CD14-positive monocyte (primary cell): ENCODE results near the gene CARD6. TPM values are rescaled to one million over a fixed set of nuclear protein-coding genes. Genes with fewer than 3 reads are reported as not detected.

Source experiments
- DNase-seq, 3 donors: peaks; one replicate each; pipeline ENCODE4 v3.0.0-alpha.2; 2011 to 2022
- H2AFZ ChIP-seq: 2 replicates; pipeline ENCODE4 v1.6.0; 2012; ENCODE audit warnings: mild to moderate bottlenecking, low read depth, low read length, inconsistent platforms; ENCODE audit not compliant: insufficient read depth, poor library complexity, severe bottlenecking
- H3K27ac ChIP-seq, 2 donors: 1 replicate in 1 of 2; 2 replicates in 1 of 2; pipeline ENCODE4 v1.5.1; 2012 to 2013; ENCODE audit warnings: low read length in 2 of 2, control low read depth in 1 of 2, inconsistent platforms in 1 of 2, low read depth in 1 of 2, mild to moderate bottlenecking in 1 of 2
- H3K27me3 ChIP-seq, 2 donors: one replicate each; pipeline versions ENCODE4 v1.6.0 to v1.6.1; 2011 to 2013; ENCODE audit warnings: low read length in 2 of 2; ENCODE audit not compliant: control insufficient read depth in 2 of 2, insufficient read depth in 2 of 2
- H3K36me3 ChIP-seq, 2 donors: replicated peaks in 1 of 2; 1 replicate in 1 of 2; 2 replicates in 1 of 2; pipeline versions ENCODE4 v1.5.1 to v1.6.1; 2012 to 2013; ENCODE audit warnings: low read length in 2 of 2, control low read depth in 1 of 2, inconsistent platforms in 1 of 2, mild to moderate bottlenecking in 1 of 2; ENCODE audit not compliant: insufficient read depth in 2 of 2, control insufficient read depth in 1 of 2
- H3K4me1 ChIP-seq, 2 donors: 1 replicate in 1 of 2; 2 replicates in 1 of 2; pipeline versions ENCODE4 v1.5.1 to v1.6.1; 2012 to 2013; ENCODE audit warnings: low read length in 2 of 2, control low read depth in 1 of 2, inconsistent platforms in 1 of 2, mild to moderate bottlenecking in 1 of 2, moderate library complexity in 1 of 2; ENCODE audit not compliant: insufficient read depth in 2 of 2, control insufficient read depth in 1 of 2
- H3K4me2 ChIP-seq: replicated peaks from 2 replicates; pipeline ENCODE3; 2012; ENCODE audit warnings: low read length, moderate library complexity, mild to moderate bottlenecking; ENCODE audit not compliant: poor library complexity, severe bottlenecking; ENCODE audit errors: extremely low read depth
- H3K4me3 ChIP-seq, 3 experiments: fragments of 200-600 bp in 1 of 3; sonication (generic) in 1 of 3; replicated peaks in 1 of 3; 1 replicate in 2 of 3; 2 replicates in 1 of 3; pipeline ENCODE4 v1.5.1; 2011 to 2013; ENCODE audit warnings: low read length in 3 of 3, mild to moderate bottlenecking in 3 of 3, control low read depth in 2 of 3, low read depth in 2 of 3, inconsistent platforms in 1 of 3, moderate library complexity in 1 of 3
- H3K79me2 ChIP-seq: 2 replicates; pipeline ENCODE4 v1.6.0; 2012; ENCODE audit warnings: mild to moderate bottlenecking, control low read depth, inconsistent platforms, low read length, moderate library complexity; ENCODE audit not compliant: insufficient read depth
- H3K9ac ChIP-seq: 2 replicates; pipeline ENCODE4 v1.6.0; 2017; ENCODE audit warnings: low read length, mild to moderate bottlenecking; ENCODE audit not compliant: insufficient read depth, poor library complexity, severe bottlenecking
- H3K9me3 ChIP-seq, 2 donors: replicated peaks in 1 of 2; 1 replicate in 1 of 2; 2 replicates in 1 of 2; pipeline versions ENCODE4 v1.5.1 to v1.6.1; 2012 to 2013; ENCODE audit warnings: low read length in 2 of 2, control low read depth in 1 of 2; ENCODE audit not compliant: control insufficient read depth in 1 of 2, insufficient read depth in 1 of 2
- H4K20me1 ChIP-seq: 2 replicates; pipeline ENCODE4 v1.6.0; 2012; ENCODE audit warnings: mild to moderate bottlenecking, low read length, control low read depth, moderate library complexity; ENCODE audit not compliant: insufficient read depth
- H3K27ac Mint-ChIP-seq, 7 donors: one replicate each; pipeline ENCODE4 v1.8.0; 2020; ENCODE audit warnings: mild to moderate bottlenecking in 7 of 7, mixed read lengths in 7 of 7, moderate library complexity in 6 of 7, inconsistent platforms in 2 of 7
- H3K27me3 Mint-ChIP-seq, 3 donors: one replicate each; pipeline ENCODE4 v1.8.0; 2021 to 2022; ENCODE audit warnings: low read depth in 3 of 3, mild to moderate bottlenecking in 3 of 3, mixed read lengths in 3 of 3, moderate library complexity in 3 of 3, inconsistent platforms in 1 of 3
- H3K36me3 Mint-ChIP-seq, 2 donors: one replicate each; pipeline ENCODE4 v1.8.0; 2020; ENCODE audit warnings: mixed read lengths in 2 of 2, inconsistent platforms in 1 of 2, mild to moderate bottlenecking in 1 of 2
- H3K4me1 Mint-ChIP-seq: one replicate; pipeline ENCODE4 v1.8.0; 2020; ENCODE audit warnings: mild to moderate bottlenecking, mixed read lengths
- H3K4me3 Mint-ChIP-seq, 2 donors: one replicate each; pipeline ENCODE4 v1.8.0; 2020; ENCODE audit warnings: mild to moderate bottlenecking in 2 of 2, mixed read lengths in 2 of 2, moderate library complexity in 1 of 2
- H3K9me3 Mint-ChIP-seq, 7 donors: one replicate each; pipeline ENCODE4 v1.8.0; 2020 to 2022; ENCODE audit warnings: mixed read lengths in 7 of 7, mild to moderate bottlenecking in 6 of 7, moderate library complexity in 6 of 7, inconsistent platforms in 2 of 7
- CTCF ChIP-seq: fragments of 200-600 bp; IDR thresholded peaks from one replicate; pipeline ENCODE4 v1.8.0; 2022; ENCODE audit warnings: antibody characterized with exemption, mild to moderate bottlenecking
- WGBS: methylation state at CpG from one replicate; pipeline ENCODE4 v1.1.5; 2013; ENCODE audit warnings: missing lambda C conversion rate; ENCODE audit not compliant: insufficient coverage; 5-methylcytosine and 5-hydroxymethylcytosine counted together
- intact Hi-C, 2 donors: fragments of 100-400 bp; cut with micrococcal nuclease; formaldehyde crosslinking; loops; one replicate each; pipeline versions ENCODE4 v1.15.0 to v1.15.1; 2023
- polyA plus RNA-seq, 3 donors: library from polyadenylated mRNA; depleted of rRNA in 1 of 3; unstranded in 2 of 3; stranded (reverse) in 1 of 3; fragments of 300-500 nt in 2 of 3; fragments of >200 nt in 1 of 3; fragmentation: Illumina TruSeq in 2 of 3; gene quantifications; 1 replicate in 2 of 3; 2 replicates in 1 of 3; pipeline ENCODE4 v1.2.3, GENCODE V29; 2012 to 2021

The CARD6 gene
- polyA plus RNA-seq, 3 donors, result 5.8 to 15.6 (median 10.6) TPM

DNA sequence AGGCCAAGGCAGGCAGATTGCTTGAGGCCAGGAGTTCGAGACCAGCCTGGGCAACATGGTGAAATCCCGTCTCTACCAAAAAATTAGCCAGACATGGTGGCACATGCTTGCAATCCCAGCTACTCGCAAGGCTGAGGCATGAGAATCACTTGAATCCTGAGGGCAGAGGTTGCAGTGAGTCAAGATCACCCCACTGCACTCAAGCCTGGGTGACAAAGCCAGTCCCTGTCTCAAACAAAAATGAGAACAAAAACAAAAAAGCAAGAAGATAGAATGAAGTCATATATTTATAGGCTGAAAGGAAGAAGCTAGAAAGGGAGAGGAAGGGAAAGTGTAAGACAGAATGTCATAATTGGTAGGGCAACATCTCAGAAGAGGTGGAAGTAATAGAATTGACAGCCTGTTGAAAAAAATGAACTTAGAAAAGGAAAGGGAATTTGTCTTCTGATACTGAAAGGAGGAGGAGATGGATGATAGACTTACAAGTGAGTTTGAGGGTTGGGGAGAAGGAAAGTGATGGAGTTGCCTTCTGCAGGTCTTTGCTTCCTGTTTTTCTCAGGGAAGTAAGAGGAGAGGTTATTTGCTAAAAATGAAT is 32.2 kb downstream of the CARD6 start:
- intact Hi-C loops, result loop anchor here in 1 of 2 donors (10.0 kb wide), 1 partner anchor 1159 kb away; no protein-coding TSS in a partner anchor
- TF ChIP-seq CTCF, result no peak
- H3K4me3 ChIP-seq, result no peak overlapping the region
- H3K4me2 ChIP-seq, result no peak overlapping the region
- Mint-ChIP-seq H3K4me1 (peaks cover 6% of the 10 kb centered on the region), H3K9me3 (peaks cover 3 to 12% (median 6%) of the 10 kb centered on the region in 7 donors), H3K36me3 (no peaks in the 10 kb centered on the region), H3K27me3 (peaks cover 0 to 3% (median 0%) of the 10 kb centered on the region in 3 donors), H3K27ac (peak overlapping the region in 2 of 7 donors; percentile 13 to 86), H3K4me3 (no peak overlapping the region)
- no peak overlapping the region for H3K9ac ChIP-seq
- WGBS, result 95% methylated on average over 3 of the region's 3 CpGs
- no peaks in the 10 kb centered on the region for H3K36me3 ChIP-seq
- no peak overlapping the region for H3K27ac ChIP-seq
- no peak for DNase-seq
- H3K4me1 ChIP-seq, result no peaks in the 10 kb centered on the region
- no peaks in the 10 kb centered on the region for H3K79me2 ChIP-seq
- H2AFZ ChIP-seq, result no peak overlapping the region
- H4K20me1 ChIP-seq, result no peaks in the 10 kb centered on the region
- peaks cover 3 to 6% of the 10 kb centered on the region in 2 donors for H3K9me3 ChIP-seq
- no peaks in the 10 kb centered on the region for H3K27me3 ChIP-seq

DNA sequence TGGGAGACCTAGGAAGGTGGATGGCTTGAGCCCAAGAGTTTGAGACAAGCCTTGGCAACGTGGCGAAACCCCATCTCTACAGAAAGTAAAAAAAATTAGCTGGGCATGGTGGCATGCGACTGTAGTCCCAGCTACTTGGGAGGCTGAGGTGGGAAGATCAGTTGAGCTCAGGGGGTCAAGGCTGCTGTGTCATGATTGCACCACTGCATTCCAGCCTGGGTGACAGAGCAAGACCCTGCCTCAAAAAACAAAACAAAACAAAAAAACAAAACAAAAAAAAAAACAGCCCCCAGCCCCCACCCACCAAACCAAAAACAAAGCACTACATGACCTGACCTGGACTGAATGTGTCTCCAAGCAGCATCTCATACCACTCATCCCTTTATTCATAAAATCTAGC is 34.8 kb downstream of the CARD6 start:
- H3K36me3 Mint-ChIP-seq, result no peaks in the 10 kb centered on the region
- no CpG with 5 or more reads among the region's 3 CpGs for WGBS
- Histone ChIP-seq H2AFZ (no peak overlapping the region), H3K4me2 (no peak overlapping the region), H3K27ac (no peak overlapping the region), H3K9me3 (peaks cover 3 to 6% of the 10 kb centered on the region in 2 donors), H3K27me3 (no peaks in the 10 kb centered on the region), H3K4me1 (no peaks in the 10 kb centered on the region), H3K79me2 (no peaks in the 10 kb centered on the region), H3K9ac (no peak overlapping the region), H4K20me1 (no peaks in the 10 kb centered on the region), H3K4me3 (no peak overlapping the region), H3K36me3 (no peaks in the 10 kb centered on the region)
- TF ChIP-seq CTCF, result no peak
- peaks cover 0 to 5% (median 0%) of the 10 kb centered on the region in 3 donors for H3K27me3 Mint-ChIP-seq
- DNase-seq, result no peak
- H3K4me3 Mint-ChIP-seq, result no peak overlapping the region
- H3K9me3 Mint-ChIP-seq, result peaks cover 3 to 12% (median 6%) of the 10 kb centered on the region in 7 donors
- intact Hi-C loops, result loop anchor here in 1 of 2 donors (10.0 kb wide), 1 partner anchor 1161 kb away; no protein-coding TSS in a partner anchor
- peak overlapping the region in 1 of 7 donors; percentile 38 for H3K27ac Mint-ChIP-seq
- peaks cover 9% of the 10 kb centered on the region for H3K4me1 Mint-ChIP-seq
